Lower leg skin (tissue), 3 donors: ENCODE data around the gene CD79B.

Experiments
- POLR2A ChIP-seq, 2 donors: fragments of 450-650 bp; IDR thresholded peaks; one replicate each; pipeline ENCODE4 v1.6.1; 2016 to 2017; ENCODE audit warnings: antibody characterized with exemption in 2 of 2, mild to moderate bottlenecking in 1 of 2, moderate library complexity in 1 of 2
- TF ChIP-seq, protein P1 (sequence below), 3 donors: fragments of 450-650 bp; IDR thresholded peaks; one replicate each; pipeline ENCODE4 v1.5.1; 2016; ENCODE audit warnings: antibody characterized with exemption in 3 of 3, mild to moderate bottlenecking in 3 of 3, moderate library complexity in 2 of 3

GRCh38 chr17:63943745-63944144 is 11.6 kb upstream of the CD79B start:
- TF ChIP-seq POLR2A (IDR thresholded peaks at IDR 0.05), result no peak
- TF ChIP-seq, protein P1, sequence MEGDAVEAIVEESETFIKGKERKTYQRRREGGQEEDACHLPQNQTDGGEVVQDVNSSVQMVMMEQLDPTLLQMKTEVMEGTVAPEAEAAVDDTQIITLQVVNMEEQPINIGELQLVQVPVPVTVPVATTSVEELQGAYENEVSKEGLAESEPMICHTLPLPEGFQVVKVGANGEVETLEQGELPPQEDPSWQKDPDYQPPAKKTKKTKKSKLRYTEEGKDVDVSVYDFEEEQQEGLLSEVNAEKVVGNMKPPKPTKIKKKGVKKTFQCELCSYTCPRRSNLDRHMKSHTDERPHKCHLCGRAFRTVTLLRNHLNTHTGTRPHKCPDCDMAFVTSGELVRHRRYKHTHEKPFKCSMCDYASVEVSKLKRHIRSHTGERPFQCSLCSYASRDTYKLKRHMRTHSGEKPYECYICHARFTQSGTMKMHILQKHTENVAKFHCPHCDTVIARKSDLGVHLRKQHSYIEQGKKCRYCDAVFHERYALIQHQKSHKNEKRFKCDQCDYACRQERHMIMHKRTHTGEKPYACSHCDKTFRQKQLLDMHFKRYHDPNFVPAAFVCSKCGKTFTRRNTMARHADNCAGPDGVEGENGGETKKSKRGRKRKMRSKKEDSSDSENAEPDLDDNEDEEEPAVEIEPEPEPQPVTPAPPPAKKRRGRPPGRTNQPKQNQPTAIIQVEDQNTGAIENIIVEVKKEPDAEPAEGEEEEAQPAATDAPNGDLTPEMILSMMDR (IDR thresholded peaks at IDR 0.05), result no peak
